OCI-LY3 (cell line): ENCODE results near the gene CAMKMT.

Experiments used
- EZH2phosphoT487 ChIP-seq: fragments of 200-600 bp; shearing (Covaris generic); IDR thresholded peaks from 2 replicates; pipeline ENCODE4 v1.6.1; 2018; ENCODE audit warnings: antibody characterized with exemption, mixed run types, low read depth
- TF ChIP-seq, protein P1 (sequence below): fragments of 200-600, 300-600 bp; sonication (generic); IDR thresholded peaks from 2 replicates; pipeline ENCODE4 v1.5.1; 2014; ENCODE audit warnings: antibody characterized with exemption, low read length, low read depth

- TF ChIP-seq, protein P1, sequence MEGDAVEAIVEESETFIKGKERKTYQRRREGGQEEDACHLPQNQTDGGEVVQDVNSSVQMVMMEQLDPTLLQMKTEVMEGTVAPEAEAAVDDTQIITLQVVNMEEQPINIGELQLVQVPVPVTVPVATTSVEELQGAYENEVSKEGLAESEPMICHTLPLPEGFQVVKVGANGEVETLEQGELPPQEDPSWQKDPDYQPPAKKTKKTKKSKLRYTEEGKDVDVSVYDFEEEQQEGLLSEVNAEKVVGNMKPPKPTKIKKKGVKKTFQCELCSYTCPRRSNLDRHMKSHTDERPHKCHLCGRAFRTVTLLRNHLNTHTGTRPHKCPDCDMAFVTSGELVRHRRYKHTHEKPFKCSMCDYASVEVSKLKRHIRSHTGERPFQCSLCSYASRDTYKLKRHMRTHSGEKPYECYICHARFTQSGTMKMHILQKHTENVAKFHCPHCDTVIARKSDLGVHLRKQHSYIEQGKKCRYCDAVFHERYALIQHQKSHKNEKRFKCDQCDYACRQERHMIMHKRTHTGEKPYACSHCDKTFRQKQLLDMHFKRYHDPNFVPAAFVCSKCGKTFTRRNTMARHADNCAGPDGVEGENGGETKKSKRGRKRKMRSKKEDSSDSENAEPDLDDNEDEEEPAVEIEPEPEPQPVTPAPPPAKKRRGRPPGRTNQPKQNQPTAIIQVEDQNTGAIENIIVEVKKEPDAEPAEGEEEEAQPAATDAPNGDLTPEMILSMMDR: no peak
- no peak for TF ChIP-seq EZH2phosphoT487
Observed at GRCh38 chr2:44821500-44821899, 459.8 kb downstream of the CAMKMT start.
